GM19463 (cell line): ENCODE measurements around the gene CD46.

Source experiments
- ATAC-seq: cut with Tn5 transposase; IDR thresholded peaks from one replicate; pipeline ENCODE4 v1.9.1; 2021; ENCODE audit warnings: mild to moderate bottlenecking, moderate library complexity; ENCODE audit not compliant: unreplicated experiment

Gene CD46

DNA sequence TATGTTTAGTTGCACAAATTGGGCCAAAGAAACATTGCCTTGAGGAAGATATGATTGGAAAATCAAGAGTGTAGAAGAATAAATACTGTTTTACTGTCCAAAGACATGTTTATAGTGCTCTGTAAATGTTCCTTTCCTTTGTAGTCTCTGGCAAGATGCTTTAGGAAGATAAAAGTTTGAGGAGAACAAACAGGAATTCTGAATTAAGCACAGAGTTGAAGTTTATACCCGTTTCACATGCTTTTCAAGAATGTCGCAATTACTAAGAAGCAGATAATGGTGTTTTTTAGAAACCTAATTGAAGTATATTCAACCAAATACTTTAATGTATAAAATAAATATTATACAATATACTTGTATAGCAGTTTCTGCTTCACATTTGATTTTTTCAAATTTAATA lies 43.0 kb downstream of the CD46 start:
- ATAC-seq: no peak

DNA sequence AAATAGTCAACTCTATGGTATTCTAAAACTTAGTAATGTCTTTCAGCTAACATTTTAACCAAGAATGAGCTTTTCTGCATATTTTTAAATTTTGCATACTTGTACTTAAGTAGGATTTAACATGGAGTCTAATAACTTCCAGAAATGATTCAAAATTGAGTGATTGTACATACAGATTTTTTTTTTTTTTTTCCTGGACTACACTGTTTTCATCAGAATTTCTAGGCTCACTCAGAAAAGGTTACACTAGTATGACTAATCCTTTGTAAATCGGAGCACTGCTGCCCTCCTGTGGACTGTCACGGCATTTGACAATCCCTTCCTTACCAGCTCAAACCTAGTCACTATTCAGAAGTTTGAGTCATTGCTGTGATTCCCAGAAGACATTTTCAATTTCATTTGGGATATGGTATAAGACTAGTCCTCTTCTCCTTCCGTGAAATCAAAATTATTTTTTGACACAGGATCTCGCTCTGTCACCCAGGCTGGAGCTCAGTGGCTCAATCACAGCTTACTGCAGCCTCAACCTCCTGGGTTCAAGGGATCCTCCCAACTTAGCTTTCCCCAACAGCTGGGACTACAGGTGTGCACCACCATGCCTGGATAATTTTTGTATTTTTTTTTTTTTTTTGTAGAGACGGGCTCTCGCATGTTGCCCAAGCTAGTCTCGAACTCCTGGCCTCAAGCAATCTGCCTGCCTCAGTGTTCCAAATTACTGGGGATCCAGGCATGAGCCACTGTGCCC lies 45.5 kb downstream of the CD46 start:
- ATAC-seq: peak; percentile 79

DNA sequence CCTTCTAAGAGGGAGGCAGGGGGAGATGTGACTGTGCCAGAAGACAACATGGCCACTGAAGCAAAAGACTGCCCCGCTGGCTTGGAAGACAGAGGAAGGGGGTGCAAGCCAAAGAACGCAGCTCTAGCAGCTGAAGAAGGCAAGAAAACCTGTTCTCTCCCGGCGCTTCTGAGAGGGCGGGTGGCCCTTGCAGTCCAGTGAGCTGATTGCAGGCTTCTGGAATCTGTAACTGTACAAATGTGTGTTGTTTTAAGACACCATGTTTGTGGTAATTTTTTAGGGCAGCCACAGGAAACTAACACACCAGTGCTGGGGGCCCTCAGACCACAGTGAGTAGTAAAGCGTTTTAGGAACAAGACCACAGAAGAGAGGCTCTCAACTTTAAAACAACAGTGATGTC lies 47.0 kb downstream of the CD46 start:
- ATAC-seq: no peak

DNA sequence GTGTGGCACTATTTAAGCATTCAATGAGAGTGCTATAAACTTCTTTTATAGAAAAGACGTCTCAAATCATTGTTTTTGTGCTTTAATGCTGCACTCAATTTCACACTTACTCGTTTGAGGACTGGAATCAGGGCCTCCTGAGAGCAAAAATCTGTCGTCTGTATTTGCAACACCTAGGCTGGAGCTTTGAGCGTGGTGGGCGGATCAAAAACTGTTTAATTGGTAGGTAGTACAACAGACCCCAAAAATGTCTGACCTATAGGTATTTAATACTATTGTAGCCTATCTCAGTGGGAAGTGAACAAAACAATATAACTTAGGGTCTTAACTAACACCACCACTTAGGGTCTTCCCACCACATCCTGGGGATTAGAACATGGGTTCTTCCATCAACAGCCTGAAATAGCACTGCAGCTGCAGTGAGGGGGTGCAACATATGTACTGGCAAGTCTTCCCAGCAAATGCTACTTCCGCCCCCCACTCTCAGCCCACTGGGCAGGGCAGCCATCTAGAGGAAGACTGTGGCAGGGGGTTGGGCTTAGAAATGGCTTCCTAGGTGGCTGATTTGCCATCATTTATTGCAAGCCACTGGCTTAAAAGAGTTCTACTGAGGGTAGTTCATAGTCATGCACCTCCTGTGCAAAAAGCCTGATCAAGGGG lies 48.3 kb downstream of the CD46 start:
- no peak for ATAC-seq

DNA sequence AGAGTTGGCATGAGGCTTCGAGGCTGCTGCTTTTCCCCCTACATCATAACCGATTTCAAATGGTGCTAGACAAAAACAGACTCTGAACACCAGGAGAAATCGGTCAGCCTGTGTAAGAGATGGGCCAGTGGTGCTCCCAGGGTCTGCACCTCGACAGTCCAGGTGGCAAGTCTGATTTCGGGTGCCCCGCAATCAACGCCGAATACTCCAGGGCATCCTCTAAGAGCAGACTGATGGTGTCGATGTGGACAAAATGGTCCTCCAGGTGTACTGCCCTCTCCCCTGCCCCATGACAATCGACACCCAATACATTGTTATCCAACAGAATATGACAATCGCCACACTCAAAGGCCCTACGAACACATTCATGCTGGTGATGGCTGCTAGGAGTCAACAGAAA lies 50.0 kb downstream of the CD46 start:
- no peak for ATAC-seq

DNA sequence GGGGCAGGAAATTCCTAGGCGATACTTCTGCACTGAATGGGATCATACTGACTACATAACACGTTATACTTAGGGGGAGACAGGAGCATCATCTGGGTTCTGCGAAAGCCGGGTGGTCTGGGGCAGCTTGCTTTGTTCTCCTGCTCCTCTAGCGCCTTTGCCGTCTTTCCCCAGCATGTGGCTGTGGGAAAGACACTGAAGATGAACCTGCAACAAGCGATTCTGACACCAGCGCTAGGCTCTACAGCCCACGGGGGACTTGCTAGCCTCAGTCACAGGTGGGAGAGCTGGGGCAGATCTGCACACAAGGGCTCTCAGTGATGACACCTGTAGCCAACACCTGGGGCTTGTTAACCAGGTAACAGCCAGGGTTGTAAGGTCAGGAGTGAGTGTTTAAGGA lies 51.8 kb downstream of the CD46 start:
- no peak for ATAC-seq

DNA sequence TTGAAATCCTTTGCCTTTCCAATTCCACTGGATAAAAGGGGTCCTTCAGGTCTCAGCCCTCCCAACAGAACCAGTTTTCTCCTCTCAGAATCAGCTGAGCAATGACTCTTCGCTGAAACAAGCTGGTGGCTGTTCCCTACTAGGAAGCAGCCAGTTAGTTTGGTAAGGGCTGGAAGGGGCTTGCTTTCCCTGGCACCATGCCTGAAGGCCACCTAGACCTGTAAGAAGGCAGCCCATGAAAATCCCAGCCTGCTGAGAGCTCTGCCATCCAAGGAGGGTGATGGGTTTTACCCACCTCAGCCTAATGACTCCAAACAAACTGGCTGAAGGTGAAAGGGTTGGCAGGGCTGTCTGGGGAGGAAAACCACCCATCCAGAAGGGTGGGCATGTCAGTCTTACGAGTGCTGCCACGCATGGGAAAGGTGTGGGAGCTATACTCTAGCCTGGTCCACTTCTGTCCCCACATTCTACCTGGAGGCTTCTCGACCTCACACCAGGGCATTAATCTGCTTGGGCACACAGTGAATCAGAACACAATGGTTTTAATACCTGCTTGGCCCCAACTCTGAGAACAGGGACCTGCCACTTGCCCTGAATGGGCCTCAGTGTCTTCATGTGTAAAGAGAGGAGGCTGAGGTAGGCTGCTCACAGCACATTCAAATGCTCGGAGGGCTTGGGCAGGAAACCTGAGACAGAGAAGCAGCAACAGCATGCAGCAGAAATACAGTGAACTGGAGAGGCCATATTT lies 53.0 kb downstream of the CD46 start:
- ATAC-seq: no peak

DNA sequence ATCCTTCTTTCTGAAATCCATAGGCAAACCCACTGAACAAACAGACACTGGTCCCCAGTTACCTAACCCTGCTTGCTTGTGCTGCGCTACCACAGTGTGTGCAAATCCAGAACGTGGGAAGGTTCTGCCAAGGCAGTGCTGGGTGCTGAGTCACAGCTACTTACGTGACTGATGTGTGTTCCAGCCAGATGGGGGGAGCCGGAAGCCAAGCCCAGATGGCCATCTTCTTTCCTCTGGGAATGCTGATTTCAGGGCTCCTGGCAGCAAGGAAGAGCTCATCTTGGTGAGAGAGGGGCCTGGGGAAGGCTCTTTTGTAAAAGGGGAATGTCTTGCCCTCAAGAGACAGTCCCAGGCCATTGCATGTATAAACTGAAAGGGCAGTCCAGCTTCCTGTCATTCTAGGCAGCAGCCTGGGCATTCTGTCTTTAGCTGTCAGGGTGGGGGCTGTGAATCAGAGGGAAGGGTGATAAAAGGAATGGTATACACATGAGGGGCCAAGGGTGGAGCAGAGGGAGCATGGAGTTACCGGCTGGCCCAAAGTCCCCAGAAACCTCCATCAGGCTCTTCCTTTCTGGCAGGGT lies 54.1 kb downstream of the CD46 start:
- no peak for ATAC-seq

DNA sequence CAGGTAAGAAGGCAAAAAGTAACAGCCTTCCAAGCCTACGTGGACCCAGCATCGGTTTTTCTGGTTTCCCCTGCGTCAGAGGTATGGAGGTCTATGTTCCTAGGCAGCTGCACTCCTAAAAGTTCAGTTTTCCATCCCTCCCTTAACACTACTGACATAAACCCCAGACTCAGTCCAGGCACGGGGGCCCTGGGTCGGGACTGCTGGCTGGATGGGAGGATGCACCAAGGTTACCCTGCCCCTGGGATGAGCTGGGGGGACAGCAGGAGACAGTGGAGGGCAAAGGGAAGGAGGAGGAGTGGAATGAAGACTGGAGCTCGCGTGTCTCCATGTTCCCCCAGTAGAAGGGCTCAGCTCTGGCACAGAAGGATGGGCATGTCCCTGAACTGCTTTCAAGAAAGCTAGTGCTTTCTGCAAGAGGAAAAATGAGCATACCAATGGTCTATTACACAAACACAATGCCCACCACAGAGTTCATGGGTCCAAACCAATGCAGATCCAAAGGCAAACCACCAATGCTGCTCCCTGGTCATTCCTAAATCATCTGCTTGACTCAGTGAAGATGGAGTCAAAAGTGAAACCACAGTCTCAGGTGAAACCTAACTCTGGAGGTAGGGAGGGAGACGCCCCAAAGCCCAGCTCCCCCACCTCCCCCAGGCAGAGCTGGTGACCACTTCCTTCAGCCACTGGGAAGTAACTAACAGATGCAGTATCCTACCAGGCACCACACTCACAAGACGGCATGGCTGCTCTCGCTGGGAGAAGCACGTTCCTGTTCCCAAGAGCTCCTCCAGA lies 54.9 kb downstream of the CD46 start:
- ATAC-seq: peak; percentile 50

DNA sequence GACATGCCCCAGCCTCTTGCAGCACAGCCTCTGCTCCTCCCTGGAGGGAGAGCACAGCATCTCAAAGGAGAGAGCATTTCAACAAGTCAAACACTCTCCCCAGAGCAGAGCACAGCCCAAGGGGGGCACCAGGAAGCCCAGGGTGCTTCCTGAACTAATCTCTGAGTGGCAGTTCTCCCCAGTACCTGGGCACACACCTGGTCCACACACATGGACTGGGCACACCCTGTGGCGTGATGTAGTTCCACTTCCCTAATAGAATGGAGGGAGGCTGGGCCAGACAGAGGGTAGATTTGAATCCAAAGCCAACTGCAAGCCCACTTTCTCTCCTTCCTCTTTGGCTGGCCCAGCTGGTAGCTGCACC lies 55.5 kb downstream of the CD46 start:
- peak; percentile 43 for ATAC-seq

DNA sequence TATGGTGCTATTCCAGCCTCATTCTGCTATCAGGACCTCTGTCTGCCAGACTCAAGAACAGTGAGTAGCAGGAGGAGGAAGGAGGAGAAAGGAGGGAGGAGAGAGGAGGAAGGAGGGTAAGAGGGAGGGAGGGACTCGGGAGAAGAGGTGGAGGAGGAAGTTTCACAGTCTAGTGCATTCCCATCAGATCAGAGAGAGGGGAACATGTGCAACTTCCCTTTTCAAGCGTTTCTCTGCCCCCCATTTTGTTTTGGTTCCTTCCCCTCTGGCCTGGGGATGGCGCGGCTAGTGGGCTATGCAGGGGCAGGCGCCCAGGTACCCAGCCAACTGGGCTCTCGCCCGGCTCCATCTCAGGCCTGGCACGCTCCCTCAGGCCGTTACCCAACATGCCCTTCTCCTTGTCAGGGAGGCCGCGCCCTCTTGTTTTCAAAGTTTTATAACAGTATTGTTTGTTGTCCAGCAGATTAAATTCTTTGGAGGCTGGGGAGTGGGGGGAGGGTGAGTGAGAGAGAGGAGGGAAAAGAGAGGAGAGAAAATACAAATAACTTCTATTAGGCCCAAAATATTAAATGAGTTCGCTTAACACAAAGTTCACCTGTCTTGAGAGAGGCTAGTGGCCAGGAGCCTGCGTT lies 56.0 kb downstream of the CD46 start:
- ATAC-seq: no peak

DNA sequence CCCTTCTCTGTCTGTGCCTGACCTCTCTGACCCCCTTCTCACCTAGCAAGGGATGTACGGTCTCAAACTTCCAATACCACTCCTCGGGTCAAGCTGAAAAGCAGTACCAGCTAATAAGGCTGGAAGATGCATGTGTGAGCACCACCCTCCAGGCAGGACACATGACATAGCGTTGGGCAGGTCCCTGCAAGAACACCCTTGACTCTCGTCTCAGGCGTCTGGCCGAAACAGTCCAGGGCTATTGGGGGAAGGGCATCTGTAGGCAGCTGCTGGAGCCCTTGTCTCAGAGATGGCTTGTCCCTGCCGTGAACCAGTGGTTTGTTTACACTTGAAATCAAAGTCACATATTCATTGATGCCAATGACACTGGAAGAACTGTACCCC lies 56.5 kb downstream of the CD46 start:
- ATAC-seq: no peak

DNA sequence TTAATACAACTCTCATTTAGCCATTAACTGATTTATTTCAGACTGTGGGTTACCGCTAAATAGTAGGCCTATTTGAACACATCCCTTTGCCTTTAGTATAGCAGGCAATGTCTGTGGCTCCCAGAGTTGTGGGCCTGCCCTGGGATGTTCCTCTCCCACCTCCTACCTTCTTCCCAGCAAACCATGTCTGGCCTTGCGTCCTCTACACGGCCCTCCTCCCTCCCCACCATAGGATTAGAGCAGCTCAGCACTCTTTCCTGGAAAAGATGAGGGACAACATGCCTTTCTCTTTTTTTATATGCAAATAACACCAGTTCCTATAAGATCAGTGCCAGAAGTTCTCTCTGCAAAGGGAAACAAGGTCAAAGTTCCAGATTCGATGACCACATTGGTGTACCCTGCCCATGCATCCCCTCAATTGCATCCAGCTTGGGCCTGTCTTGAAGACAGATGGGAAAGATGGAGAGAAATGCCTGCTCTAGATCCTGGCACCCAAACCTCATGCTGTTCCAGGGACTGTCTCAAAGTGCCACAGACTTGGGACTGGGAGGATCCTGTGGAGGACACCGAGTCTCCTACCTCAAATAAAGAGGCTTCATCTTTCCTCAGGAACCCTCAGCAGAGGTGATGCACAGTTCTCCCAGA lies 57.2 kb downstream of the CD46 start:
- ATAC-seq: no peak

DNA sequence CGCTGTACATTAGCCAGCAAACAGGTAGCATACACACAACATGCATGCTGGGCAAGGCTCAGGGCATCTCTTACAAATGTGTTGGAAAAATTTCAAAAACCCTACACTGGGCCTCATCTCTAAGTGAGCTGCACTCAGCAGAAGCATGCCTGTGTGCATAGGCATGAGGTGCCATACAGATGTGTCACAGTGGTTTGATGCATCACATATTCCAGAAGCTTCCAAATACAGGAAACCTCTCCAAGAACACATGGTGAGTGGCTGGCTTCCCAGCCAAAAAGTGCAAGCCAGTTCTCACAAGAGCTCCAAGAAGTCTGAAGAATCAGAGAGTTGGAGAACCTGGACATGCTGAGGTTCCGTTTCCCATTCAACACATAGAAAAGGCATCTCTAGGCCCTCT lies 58.3 kb downstream of the CD46 start:
- no peak for ATAC-seq

DNA sequence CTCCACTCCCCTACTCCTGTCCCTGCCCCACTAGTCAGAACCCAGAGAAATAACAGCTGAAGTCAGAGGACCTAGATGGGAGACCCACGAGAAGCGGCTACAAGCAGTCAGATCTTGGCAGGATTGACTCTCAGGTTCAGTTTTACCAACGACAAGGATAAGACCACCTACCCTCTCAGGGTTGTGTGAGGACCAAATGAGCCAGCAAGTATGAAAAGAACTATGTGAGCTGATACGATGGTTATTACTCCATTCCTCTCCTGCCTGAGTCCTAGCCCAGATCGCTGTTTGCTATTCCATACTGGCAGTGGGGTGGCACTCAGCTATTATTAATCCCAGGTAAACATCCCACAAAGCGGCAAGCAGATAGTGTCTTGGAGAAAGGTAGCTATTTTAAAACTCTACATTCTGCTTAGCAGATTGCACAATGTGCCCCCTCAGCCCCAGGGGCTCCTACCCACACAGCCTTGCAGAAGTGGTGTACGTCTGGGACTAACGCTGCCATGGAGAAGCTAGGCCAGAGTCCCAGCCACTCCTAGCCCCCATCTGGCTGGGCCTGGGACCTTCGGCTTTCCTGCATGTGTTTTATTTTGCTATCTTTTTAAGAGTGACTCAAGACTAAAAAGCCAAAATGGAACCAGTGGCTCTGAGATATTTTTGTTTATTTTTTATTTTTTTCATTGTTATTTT lies 58.9 kb downstream of the CD46 start:
- ATAC-seq: no peak

DNA sequence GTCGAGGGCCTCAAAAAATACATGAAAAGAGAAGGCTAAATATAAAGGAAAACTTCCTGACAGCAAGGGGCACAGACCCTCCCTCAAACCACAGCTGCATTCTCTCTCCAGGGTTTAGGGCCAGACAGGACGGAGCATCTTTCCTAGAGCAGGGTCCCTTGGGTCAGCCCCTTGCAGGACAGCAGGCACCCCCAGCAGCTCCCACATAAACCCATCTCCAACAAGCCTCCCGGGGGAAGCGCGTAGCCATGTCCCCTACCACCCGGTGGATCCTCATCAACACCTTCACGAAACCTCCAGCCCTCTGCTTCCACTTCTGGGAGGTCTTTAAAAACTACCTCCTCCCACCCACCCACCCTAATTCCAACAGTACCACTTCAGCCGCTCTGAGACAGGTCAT lies 59.5 kb downstream of the CD46 start:
- ATAC-seq: no peak

DNA sequence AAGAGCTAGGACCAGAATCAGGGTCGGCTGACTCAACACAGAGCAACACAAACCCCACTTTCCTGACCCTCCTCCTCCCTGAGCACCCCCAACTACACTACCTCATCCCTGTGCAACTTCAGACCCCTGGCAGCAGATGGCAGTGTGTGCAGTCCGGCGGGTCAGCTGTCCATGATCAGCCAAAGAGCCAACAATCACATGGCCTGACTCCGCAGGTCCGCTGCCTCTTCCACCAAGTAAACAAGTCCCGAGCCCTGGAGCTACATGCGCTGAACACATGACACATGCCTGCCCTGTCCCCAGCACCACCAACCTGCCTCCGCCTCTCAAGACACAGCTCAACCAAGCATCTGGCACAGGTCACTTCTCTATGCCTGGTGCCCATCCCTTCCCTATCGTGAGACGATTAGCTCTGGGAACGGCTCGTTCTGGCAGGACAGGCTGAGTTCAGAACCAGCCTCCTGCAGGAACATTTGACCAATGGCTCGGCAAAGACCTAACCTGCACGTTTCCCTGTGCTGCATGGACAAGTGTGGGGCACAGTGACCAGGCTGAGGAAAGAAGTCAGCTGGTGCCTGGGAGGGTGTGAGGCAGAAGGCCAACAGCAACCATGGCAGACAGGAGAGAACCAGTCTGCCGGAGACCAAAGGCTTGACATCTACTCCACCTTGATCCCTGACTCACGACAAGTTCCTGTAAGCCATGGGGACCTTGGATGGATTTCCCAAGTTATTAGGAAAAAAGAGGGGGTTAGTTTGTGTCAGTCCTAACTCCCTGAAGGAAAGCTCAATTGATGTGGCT lies 60.3 kb downstream of the CD46 start:
- ATAC-seq: no peak

DNA sequence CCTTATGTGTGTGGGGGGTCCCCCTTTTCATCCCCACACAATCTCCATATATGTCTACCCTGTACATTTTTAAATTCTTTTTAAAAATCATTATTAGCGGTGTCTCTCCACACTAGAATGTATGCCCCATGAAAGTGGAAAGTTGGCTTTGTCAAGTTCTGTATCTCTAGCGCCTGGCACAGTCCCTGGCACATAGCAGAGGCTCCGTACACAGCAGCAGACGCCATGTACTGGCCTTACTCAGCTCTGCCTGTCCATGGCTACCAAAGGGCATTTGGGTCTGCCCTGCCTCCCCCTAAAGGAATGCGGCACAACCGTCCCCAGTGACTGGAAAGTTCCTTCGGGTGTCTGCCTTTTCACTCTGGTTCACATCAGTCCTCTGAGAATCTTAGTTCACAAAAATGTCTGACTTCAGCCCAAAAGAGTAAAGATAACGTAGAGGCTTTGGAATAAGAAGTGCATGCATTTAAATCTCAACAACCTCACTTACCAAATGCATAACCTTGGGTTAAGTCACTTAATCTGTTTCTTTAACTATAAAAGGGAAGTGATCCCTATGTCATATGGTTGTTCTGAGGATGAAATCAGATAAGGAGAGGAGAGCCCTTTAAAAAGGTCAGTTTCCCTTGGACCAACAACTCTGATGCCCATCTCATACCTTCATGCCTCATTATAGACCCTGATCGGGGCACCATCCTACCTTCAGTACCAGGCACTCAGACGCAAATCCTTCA lies 61.1 kb downstream of the CD46 start:
- ATAC-seq: no peak
